ENCODE results near the gene FCHO1. TPM values are rescaled to one million over a fixed set of nuclear protein-coding genes. Genes with fewer than 3 reads are reported as not detected.

The FCHO1 gene
- total and polyA plus RNA-seq, 4 donors, result 1.5 to 6.9 (median 2.3) TPM

DNA sequence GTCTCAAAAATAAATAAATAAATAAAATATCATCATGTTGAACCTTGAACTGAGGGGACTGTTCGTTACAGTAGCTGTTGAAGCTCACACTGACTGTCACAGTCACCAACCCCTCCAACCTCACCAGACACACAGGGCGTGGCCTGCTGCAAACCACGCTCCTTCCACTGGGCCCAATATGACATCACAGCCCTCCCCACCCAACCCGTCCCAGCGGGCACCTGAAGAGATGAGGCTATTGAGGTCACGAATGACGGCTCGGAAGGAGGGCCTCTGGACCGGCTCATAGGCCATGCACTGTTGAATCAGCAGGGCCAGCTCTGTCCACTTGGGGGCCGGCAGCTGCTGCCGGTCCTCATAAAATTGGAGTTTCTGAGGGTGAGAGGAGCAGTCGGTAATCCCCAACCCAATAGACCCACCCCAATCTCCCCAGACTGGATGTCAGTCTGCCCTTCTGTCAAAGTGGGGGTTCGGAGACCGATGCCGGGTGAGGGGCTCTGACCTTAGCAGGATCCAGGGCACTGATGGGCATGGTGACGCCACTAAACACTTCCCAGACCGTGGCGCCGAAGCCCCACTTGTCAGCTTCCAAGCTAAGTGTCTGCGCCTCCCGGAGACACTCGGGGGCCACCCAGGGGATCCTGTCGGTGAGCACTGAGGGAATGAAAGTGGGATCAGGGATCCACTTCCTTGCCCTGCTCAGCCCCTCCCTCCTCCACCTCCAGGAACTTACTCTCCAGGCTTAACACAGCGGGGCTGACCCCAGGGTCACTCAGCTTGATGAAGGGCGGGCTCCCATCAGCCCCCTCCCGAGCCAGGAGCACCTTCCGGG lies 83.3 kb downstream of the FCHO1 start:
- Histone ChIP-seq H3K4me3 (ENCODE audit: low read length in 2 of 2) (no peak overlapping the region), H3K9me3 (ENCODE audit: control insufficient read depth, low read length) (no peaks in the 10 kb centered on the region), H3K27ac (ENCODE audit: low read depth in 1 of 2, low read length in 2 of 2) (no peak overlapping the region), H3K4me1 (ENCODE audit: control insufficient read depth in 1 of 2, insufficient read depth in 2 of 2, low read length in 2 of 2) (no peaks in the 10 kb centered on the region), H3K36me3 (ENCODE audit: control insufficient read depth in 1 of 2, insufficient read depth in 2 of 2, low read length in 1 of 2) (no peaks in the 10 kb centered on the region), H3K27me3 (ENCODE audit: control insufficient read depth in 1 of 2, insufficient read depth in 2 of 2, low read length in 1 of 2) (peaks cover 0 to 3% of the 10 kb centered on the region in 2 donors)
- DNase-seq, result no peak
- 71 to 74% methylated on average over 27 of the region's 27 CpGs for WGBS, 2 donors
- intact Hi-C loops (cut with DNase I), result no loop called here
- no peak for ATAC-seq (ENCODE audit: low FRiP score)

DNA sequence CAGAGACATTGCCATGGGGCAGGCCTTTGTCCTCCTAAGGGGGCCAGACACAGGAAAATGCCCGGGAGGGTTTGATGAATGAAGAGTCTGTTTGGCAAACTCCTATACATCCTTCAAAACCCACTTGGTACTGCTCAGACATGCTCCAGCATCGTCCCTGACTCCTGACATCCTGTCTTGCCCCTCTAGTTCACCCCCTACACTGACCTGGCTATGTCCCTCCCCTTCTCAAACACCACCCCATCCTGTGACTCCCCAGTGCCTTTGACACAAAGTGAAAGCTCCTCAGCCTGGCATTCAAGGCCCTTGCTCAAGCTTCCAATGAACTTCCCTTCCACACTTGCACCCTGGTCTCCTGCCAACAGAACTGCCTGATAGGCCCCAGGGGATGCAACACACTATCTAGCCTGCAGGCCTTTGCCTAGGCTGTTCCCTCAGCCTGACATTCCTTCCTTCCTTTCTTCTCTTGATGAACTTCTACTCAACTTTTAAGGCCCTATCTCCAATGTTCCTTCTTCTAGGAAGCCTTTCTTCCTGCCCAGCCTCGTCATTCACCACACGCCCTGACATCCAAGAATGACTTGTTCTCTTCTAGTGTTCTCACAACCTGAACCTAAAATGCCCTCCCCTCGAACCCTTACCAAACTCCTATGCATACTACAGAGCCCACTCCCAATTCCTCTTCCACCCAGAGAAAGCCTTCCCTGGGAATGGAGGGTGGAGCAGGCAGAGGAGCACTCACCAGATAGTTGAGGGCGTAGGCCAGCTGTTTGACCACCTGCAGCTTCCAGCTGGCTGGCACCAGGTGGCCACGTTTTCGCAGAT lies 84.1 kb downstream of the FCHO1 start:
- no peak overlapping the region for H3K27ac ChIP-seq (ENCODE audit: low read depth in 1 of 2, low read length in 2 of 2)
- no peaks in the 10 kb centered on the region for H3K36me3 ChIP-seq (ENCODE audit: control insufficient read depth in 1 of 2, insufficient read depth in 2 of 2, low read length in 1 of 2)
- intact Hi-C loops (cut with DNase I), result no loop called here
- no peaks in the 10 kb centered on the region for H3K27me3 ChIP-seq (ENCODE audit: control insufficient read depth in 1 of 2, insufficient read depth in 2 of 2, low read length in 1 of 2)
- WGBS, 2 donors, result 74 to 81% methylated on average over 8 of the region's 8 CpGs
- H3K4me3 ChIP-seq (ENCODE audit: low read length in 2 of 2), result no peak overlapping the region
- no peak for ATAC-seq (ENCODE audit: low FRiP score)
- no peaks in the 10 kb centered on the region for H3K4me1 ChIP-seq (ENCODE audit: control insufficient read depth in 1 of 2, insufficient read depth in 2 of 2, low read length in 2 of 2)
- no peak for DNase-seq
- H3K9me3 ChIP-seq (ENCODE audit: control insufficient read depth, low read length), result no peaks in the 10 kb centered on the region

DNA sequence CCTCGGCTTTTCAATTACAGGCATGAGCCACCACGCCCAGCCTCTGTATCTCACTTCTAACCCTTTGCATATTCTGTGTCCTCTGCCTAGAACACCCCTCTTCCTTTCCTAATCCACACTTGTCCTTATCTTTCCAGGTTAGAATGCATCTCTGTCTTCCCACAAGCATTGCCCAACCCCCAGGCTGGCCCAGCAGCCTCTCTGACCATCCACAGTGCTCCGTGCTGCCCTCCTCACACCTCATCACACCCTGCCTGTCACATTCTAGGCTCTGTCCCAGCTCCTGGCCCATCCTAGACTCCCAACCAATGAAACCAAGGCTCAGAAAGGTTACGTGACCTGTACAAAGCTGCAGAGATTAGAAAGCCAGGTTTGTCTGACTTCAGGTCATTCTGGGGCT lies 85.3 kb downstream of the FCHO1 start:
- Histone ChIP-seq H3K4me1 (ENCODE audit: control insufficient read depth in 1 of 2, insufficient read depth in 2 of 2, low read length in 2 of 2) (no peaks in the 10 kb centered on the region), H3K4me3 (ENCODE audit: low read length in 2 of 2) (no peak overlapping the region), H3K27me3 (ENCODE audit: control insufficient read depth in 1 of 2, insufficient read depth in 2 of 2, low read length in 1 of 2) (no peaks in the 10 kb centered on the region), H3K27ac (ENCODE audit: low read depth in 1 of 2, low read length in 2 of 2) (no peak overlapping the region), H3K9me3 (ENCODE audit: control insufficient read depth, low read length) (no peaks in the 10 kb centered on the region), H3K36me3 (ENCODE audit: control insufficient read depth in 1 of 2, insufficient read depth in 2 of 2, low read length in 1 of 2) (no peaks in the 10 kb centered on the region)
- 72 to 75% methylated on average over 4 of the region's 4 CpGs for WGBS, 2 donors
- DNase-seq (no peak), ATAC-seq (ENCODE audit: low FRiP score) (no peak)
- intact Hi-C loops (cut with DNase I), result no loop called here

DNA sequence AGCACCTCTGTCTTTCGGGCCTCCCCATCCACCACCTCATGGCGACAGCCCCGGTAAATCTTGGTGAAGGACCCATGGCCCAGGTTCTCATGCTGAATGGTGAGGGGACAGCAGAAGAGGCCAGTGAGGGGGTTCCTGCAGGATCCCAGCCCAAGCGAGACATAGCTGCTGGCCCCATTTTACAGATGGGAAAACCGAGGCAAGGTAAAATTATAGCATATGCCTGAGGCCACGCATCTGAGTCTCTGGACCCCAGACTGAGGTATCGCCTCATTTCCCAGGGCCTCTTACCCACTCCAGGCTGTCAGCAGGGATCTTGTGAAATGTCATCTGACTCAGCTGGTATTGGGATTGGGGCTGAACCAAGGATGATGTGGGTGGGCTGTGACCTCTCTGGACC lies 86.7 kb downstream of the FCHO1 start:
- Histone ChIP-seq H3K4me1 (ENCODE audit: control insufficient read depth in 1 of 2, insufficient read depth in 2 of 2, low read length in 2 of 2) (no peaks in the 10 kb centered on the region), H3K27ac (ENCODE audit: low read depth in 1 of 2, low read length in 2 of 2) (no peak overlapping the region), H3K9me3 (ENCODE audit: control insufficient read depth, low read length) (no peaks in the 10 kb centered on the region), H3K27me3 (ENCODE audit: control insufficient read depth in 1 of 2, insufficient read depth in 2 of 2, low read length in 1 of 2) (no peaks in the 10 kb centered on the region), H3K4me3 (ENCODE audit: low read length in 2 of 2) (no peak overlapping the region), H3K36me3 (ENCODE audit: control insufficient read depth in 1 of 2, insufficient read depth in 2 of 2, low read length in 1 of 2) (no peaks in the 10 kb centered on the region)
- 90 to 92% methylated on average over 7 of the region's 7 CpGs for WGBS, 2 donors
- intact Hi-C loops (cut with DNase I), result no loop called here
- ATAC-seq (ENCODE audit: low FRiP score) (no peak), DNase-seq (no peak)

Other genes with a start within 250 kb of the FCHO1 start
- 10 to 100 TPM; 38.0 to 50.6 TPM for gene PGLS, start 239.8 kb upstream of the FCHO1 start, total RNA-seq
- 10 to 100 TPM; 31.7 to 90.6 TPM for gene PGLS, start 239.8 kb upstream of the FCHO1 start, polyA plus RNA-seq
- 10 to 100 TPM; 67.1 to 91.2 TPM for gene COLGALT1, start 195.8 kb upstream of the FCHO1 start, total RNA-seq
- gene COLGALT1, start 195.8 kb upstream of the FCHO1 start, polyA plus RNA-seq, result 10 to 100 TPM; 26.3 to 45.6 TPM
- 1 to 10 TPM; 2.4 to 2.8 TPM for gene UNC13A, start 63.1 kb upstream of the FCHO1 start, total RNA-seq
- 1 to 10 TPM in 1 of 2 donors, under 1 TPM in 1; 0.38 to 1.3 TPM for gene UNC13A, start 63.1 kb upstream of the FCHO1 start, polyA plus RNA-seq
- 10 to 100 TPM; 53.6 to 60.1 TPM for gene MAP1S, start 32.0 kb upstream of the FCHO1 start, total RNA-seq
- 10 to 100 TPM in 1 of 2 donors, 1 to 10 TPM in 1; 9.9 to 18.9 TPM for gene MAP1S, start 32.0 kb upstream of the FCHO1 start, polyA plus RNA-seq
- gene B3GNT3, start 43.7 kb downstream of the FCHO1 start, total RNA-seq, result 1 to 10 TPM in 1 of 2 donors, under 1 TPM in 1; 0.42 to 1.9 TPM
- 1 to 10 TPM in 1 of 2 donors, not detected in 1; 4.5 TPM for gene B3GNT3, start 43.7 kb downstream of the FCHO1 start, polyA plus RNA-seq
- not detected for gene INSL3, start 70.0 kb downstream of the FCHO1 start, total RNA-seq
- gene INSL3, start 70.0 kb downstream of the FCHO1 start, polyA plus RNA-seq, result not detected
- 10 to 100 TPM; 15.4 to 33.3 TPM for gene JAK3, start 96.5 kb downstream of the FCHO1 start, total RNA-seq
- gene JAK3, start 96.5 kb downstream of the FCHO1 start, polyA plus RNA-seq, result 1 to 10 TPM; 2.3 to 2.6 TPM
- 1,000 to 10,000 TPM; 1,221 to 1,276 TPM for gene RPL18A, start 108.4 kb downstream of the FCHO1 start, total RNA-seq
- gene RPL18A, start 108.4 kb downstream of the FCHO1 start, polyA plus RNA-seq, result 1,000 to 10,000 TPM; 2,303 to 3,237 TPM
- not detected for gene SLC5A5, start 120.5 kb downstream of the FCHO1 start, total RNA-seq
- gene SLC5A5, start 120.5 kb downstream of the FCHO1 start, polyA plus RNA-seq, result under 1 TPM in 1 of 2 donors, not detected in 1; 0.03 TPM
- gene CCDC124, start 181.5 kb downstream of the FCHO1 start, total RNA-seq, result 10 to 100 TPM; 48.9 to 58.7 TPM
- 100 to 1,000 TPM; 123 to 162 TPM for gene CCDC124, start 181.5 kb downstream of the FCHO1 start, polyA plus RNA-seq
- gene KCNN1, start 215.6 kb downstream of the FCHO1 start, total RNA-seq, result under 1 TPM in 1 of 2 donors, not detected in 1; 0.13 TPM
- gene KCNN1, start 215.6 kb downstream of the FCHO1 start, polyA plus RNA-seq, result under 1 TPM in 1 of 2 donors, not detected in 1; 0.13 TPM

All from aorta (tissue), 5 donors.